ENCODE results near the gene TMEM106B. TPM values are rescaled to one million over a fixed set of nuclear protein-coding genes. Genes with fewer than 3 reads are reported as not detected.

TMEM106B gene
- total RNA-seq, 1 donor from 2014 or later: 22.1 TPM

GRCh38 chr7:12174931-12175330 is 36.2 kb upstream of the TMEM106B start:
- Mint-ChIP-seq H3K36me3 (ENCODE audit: low read depth) (no peaks in the 10 kb centered on the region), H3K27ac (no peak overlapping the region), H3K9me3 (no peaks in the 10 kb centered on the region), H3K27me3 (peaks cover 19% of the 10 kb centered on the region), H3K4me3 (no peak overlapping the region), H3K4me1 (no peaks in the 10 kb centered on the region)
- POLR2A ChIA-PET: no interaction called here
- CTCF ChIA-PET: no interaction called here
- intact Hi-C loops (cut with micrococcal nuclease): no loop called here
- ATAC-seq (ENCODE audit: low read depth) (no peak), DNase-seq (no peak)
- no peak for TF ChIP-seq CTCF (IDR thresholded peaks at IDR 0.05)

- no peak for TF ChIP-seq CTCF (IDR thresholded peaks at IDR 0.05)
- H3K36me3 Mint-ChIP-seq (ENCODE audit: low read depth): no peaks in the 10 kb centered on the region
- H3K9me3 Mint-ChIP-seq: no peaks in the 10 kb centered on the region
- no peak overlapping the region for H3K4me3 Mint-ChIP-seq
- no peak overlapping the region for H3K27ac Mint-ChIP-seq
- intact Hi-C loops (cut with micrococcal nuclease): no loop called here
- ChIA-PET CTCF (no interaction called here), POLR2A (no interaction called here)
- H3K27me3 Mint-ChIP-seq: peaks cover 7% of the 10 kb centered on the region
- DNase-seq: no peak
- H3K4me1 Mint-ChIP-seq: no peaks in the 10 kb centered on the region
- ATAC-seq (ENCODE audit: low read depth): no peak
These were observed 32.8 kb upstream of the TMEM106B start for GRCh38 chr7:12178317-12178716.

- no peak for ATAC-seq (ENCODE audit: low read depth)
- H3K4me3 Mint-ChIP-seq: no peak overlapping the region
- peaks cover 9% of the 10 kb centered on the region for H3K27me3 Mint-ChIP-seq
- DNase-seq: no peak
- H3K36me3 Mint-ChIP-seq (ENCODE audit: low read depth): no peaks in the 10 kb centered on the region
- H3K27ac Mint-ChIP-seq: no peak overlapping the region
- intact Hi-C loops (cut with micrococcal nuclease): no loop called here
- POLR2A ChIA-PET: no interaction called here
- CTCF ChIA-PET: no interaction called here
- H3K4me1 Mint-ChIP-seq: no peaks in the 10 kb centered on the region
- no peak for TF ChIP-seq CTCF (IDR thresholded peaks at IDR 0.05)
- H3K9me3 Mint-ChIP-seq: peaks cover 3% of the 10 kb centered on the region
These were observed 16.7 kb upstream of the TMEM106B start for GRCh38 chr7:12194426-12194825.

GRCh38 chr7:12196386-12196785 is 14.7 kb upstream of the TMEM106B start:
- Mint-ChIP-seq H3K4me1 (no peaks in the 10 kb centered on the region), H3K27ac (no peak overlapping the region), H3K27me3 (peaks cover 10% of the 10 kb centered on the region), H3K36me3 (ENCODE audit: low read depth) (no peaks in the 10 kb centered on the region), H3K9me3 (no peaks in the 10 kb centered on the region), H3K4me3 (no peak overlapping the region)
- intact Hi-C loops (cut with micrococcal nuclease): no loop called here
- POLR2A ChIA-PET: no interaction called here
- ATAC-seq (ENCODE audit: low read depth) (no peak), DNase-seq (no peak)
- CTCF ChIA-PET: no interaction called here
- no peak for TF ChIP-seq CTCF (IDR thresholded peaks at IDR 0.05)

GRCh38 chr7:12199363-12199762 is 11.7 kb upstream of the TMEM106B start:
- ChIA-PET CTCF (no interaction called here), POLR2A (interaction anchor here (0.5 kb wide), 1 partner anchor 12 kb away, joined by 3 read pairs; the partner anchor contains the start of gene TMEM106B)
- H3K4me3 Mint-ChIP-seq: no peak overlapping the region
- intact Hi-C loops (cut with micrococcal nuclease): no loop called here
- ATAC-seq (ENCODE audit: low read depth) (no peak), DNase-seq (no peak)
- H3K27me3 Mint-ChIP-seq: peaks cover 9% of the 10 kb centered on the region
- no peak for TF ChIP-seq CTCF (IDR thresholded peaks at IDR 0.05)
- no peaks in the 10 kb centered on the region for H3K9me3 Mint-ChIP-seq
- H3K27ac Mint-ChIP-seq: no peak overlapping the region
- H3K4me1 Mint-ChIP-seq: no peaks in the 10 kb centered on the region
- no peaks in the 10 kb centered on the region for H3K36me3 Mint-ChIP-seq (ENCODE audit: low read depth)

Measured in activated B cell treated with CpG ODN at 0.5 μM for 24 hours (primary cell).